Amniotic stem cell (primary cell): ENCODE data around the gene CARD9.
"Not testable (repeated sequence)": the region's sequence is repeated elsewhere in the genome, so short reads cannot be mapped to it uniquely, and the experiment has no call there.

Experiments
- DNase-seq: peaks from one replicate; lab custom pipeline; 2025; lab: John Stamatoyannopoulos, UW

Gene CARD9

GRCh38 chr9:136322756-136323330 lies 50.6 kb downstream of the CARD9 start:
- DNase-seq: no peak

- DNase-seq: no peak
Observed at GRCh38 chr9:136321561-136321960, 51.9 kb downstream of the CARD9 start.

GRCh38 chr9:136320972-136321371 lies 52.5 kb downstream of the CARD9 start:
- not testable (repeated sequence) for DNase-seq

DNA sequence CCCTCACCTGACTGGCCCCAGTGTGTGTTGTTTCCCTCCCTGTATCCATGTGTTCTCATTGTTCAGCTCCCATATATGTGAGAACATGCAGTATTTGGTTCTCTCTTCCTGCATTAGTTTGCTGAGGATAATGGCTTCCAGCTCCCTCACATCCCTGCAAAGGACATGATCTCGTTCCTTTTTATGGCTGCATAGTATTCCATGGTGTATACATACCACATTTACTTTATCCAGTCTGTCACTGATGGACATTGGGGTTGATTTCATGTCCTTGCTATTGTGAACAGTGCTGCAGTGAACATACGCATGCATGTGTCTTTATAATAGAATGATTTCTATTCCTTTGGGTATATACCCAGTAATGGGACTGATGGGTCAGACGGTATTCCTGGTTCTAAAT lies 53.5 kb downstream of the CARD9 start:
- DNase-seq: not testable (repeated sequence)

- not testable (repeated sequence) for DNase-seq
Observed at GRCh38 chr9:136319244-136319643, 54.2 kb downstream of the CARD9 start.

- no peak for DNase-seq
Observed at GRCh38 chr9:136318776-136319241, 54.7 kb downstream of the CARD9 start.

DNA sequence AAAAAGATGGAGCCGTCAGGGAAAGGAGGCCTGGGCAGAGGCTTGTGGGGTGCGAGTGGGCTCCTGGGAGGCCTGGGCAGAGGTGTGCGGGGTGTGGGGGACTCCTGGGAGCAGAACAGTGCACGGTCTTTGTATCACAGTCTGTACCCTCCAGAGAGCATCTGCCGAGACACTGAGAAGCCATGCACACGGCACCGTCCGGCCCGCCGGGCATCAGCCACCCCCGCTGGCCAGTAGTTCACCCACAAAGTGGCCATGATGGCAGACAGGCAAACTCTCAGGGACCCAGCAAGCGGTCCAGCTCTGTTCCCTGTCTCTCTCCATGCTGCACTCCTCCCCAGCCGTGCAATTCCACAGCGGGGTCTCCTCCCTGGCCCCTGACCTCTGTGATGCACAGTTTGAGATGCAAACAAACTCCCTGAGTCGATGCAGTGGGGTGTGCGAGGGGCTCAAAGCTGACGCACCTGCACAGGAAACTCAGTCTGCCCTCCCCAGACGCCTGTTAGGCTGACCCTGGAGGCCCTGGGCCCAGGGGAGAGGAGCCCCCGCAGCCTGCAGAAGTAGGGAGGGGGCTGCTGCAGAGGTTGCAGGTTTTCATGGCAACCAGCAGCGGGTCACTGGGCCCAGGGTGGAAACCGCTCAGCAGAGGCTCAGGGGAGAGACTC lies 55.2 kb downstream of the CARD9 start:
- DNase-seq: no peak

DNA sequence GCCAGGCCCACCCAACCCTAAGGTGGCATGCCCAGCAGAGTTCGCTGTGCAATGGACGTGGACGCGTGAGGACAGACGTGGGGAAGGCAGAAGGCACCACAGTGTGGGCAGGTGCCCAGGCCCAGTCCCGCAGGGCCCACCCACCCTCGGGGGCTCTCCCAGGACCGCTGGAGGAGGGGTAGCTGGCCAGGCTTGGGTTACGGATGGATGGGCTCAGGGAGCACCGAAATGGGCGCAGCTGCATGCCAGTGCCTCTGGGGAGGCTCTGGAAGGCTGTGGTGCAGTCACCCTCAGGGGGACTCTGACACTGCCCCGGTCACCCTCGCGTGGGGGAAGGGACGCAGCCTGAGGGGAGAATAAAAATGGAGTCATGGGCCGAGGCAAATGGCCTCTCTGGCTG lies 55.8 kb downstream of the CARD9 start:
- DNase-seq: no peak

DNA sequence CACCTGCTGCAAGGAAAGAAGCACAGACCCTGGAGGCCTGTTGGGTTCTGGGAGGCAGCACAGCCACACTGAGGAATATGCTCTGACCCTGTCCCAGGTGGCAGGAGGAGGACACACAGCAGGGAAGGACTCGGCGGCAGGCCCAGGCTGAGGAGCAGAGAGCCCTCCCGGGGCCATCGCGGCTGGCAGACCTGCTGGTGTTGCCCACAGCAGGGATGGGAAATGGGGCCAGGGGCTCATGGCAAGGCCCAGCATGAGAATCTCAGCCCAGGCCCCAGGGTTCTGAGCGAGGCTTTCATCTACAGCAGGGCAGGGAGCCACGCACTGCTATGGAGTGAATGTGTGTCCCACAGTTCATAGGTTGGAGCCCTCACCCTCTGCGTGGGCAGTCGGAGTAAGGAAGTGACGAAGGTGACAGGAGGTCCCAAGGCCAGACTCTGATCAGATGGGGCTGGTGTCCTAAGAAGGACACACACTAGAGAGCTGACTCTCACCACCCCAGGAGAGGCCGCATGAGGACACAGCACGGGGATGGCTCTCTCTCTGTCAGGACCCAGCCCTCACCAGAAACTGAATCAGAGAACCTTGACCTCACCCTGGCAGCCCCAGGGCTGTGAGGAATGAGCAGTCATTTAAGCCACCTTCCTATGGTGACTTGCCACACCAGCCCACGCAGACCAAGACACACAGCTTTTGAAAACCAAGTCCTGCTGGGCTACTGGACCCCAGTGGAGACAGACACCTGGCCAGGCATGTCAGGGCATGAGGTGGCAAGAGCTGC lies 56.4 kb downstream of the CARD9 start:
- DNase-seq: no peak

GRCh38 chr9:136316271-136316751 lies 57.2 kb downstream of the CARD9 start:
- no peak for DNase-seq

DNA sequence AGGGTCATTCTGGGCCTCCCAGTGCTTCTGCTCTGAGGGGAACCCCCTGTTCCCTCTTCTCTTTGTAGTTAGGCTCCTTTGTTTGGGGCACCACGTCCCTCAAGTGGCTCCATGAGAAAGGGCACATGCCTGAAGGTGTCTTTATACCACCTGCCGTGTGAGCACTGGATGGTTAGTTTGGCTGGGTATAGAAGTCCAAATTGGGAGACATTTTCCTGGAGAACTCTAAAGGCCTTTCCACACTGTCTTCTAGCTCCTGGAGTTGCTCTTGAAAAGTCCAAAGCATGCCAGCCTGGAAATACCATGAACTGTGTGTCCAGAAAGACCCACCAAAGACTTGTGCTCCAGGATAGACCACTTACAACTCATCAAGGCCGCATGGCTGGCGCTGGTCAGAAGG lies 58.5 kb downstream of the CARD9 start:
- DNase-seq: no peak

- no peak for DNase-seq
Observed at GRCh38 chr9:136314056-136314416, 59.4 kb downstream of the CARD9 start.
